WERI-Rb-1 (cell line): Measurements from ENCODE around the gene IKBKE.

ENCODE experiments used
- DNase-seq: peaks from one replicate; pipeline ENCODE4 v3.0.0-alpha.2; 2020
- H3K27ac ChIP-seq: fragments of 250-450 bp; sonication (Bioruptor Pico); 2 replicates; pipeline ENCODE4 v1.5.1; 2020; ENCODE audit warnings: mild to moderate bottlenecking, moderate library complexity
- H3K27me3 ChIP-seq: fragments of 250-450 bp; sonication (Bioruptor Pico); 2 replicates; pipeline ENCODE4 v1.5.1; 2021; ENCODE audit warnings: mild to moderate bottlenecking, low read depth, moderate library complexity; ENCODE audit not compliant: insufficient read depth, severe bottlenecking
- H3K36me3 ChIP-seq: fragments of 250-450 bp; sonication (Bioruptor Pico); 2 replicates; pipeline ENCODE4 v1.5.1; 2020; ENCODE audit warnings: mild to moderate bottlenecking, moderate library complexity
- H3K4me3 ChIP-seq: 2 replicates; pipeline ENCODE4 v1.5.1; 2011; ENCODE audit warnings: low read depth, mild to moderate bottlenecking, control low read depth, low read length
- H3K9me3 ChIP-seq: fragments of 250-450 bp; sonication (Bioruptor Pico); 2 replicates; pipeline ENCODE4 v1.5.1; 2021; ENCODE audit warnings: mild to moderate bottlenecking, moderate library complexity; ENCODE audit not compliant: severe bottlenecking
- TF ChIP-seq, protein P1 (sequence below): IDR thresholded peaks from 2 replicates; pipeline ENCODE4 v1.5.1; 2011; ENCODE audit warnings: low read depth, mild to moderate bottlenecking, control low read depth, inconsistent platforms, low read length

IKBKE gene

DNA sequence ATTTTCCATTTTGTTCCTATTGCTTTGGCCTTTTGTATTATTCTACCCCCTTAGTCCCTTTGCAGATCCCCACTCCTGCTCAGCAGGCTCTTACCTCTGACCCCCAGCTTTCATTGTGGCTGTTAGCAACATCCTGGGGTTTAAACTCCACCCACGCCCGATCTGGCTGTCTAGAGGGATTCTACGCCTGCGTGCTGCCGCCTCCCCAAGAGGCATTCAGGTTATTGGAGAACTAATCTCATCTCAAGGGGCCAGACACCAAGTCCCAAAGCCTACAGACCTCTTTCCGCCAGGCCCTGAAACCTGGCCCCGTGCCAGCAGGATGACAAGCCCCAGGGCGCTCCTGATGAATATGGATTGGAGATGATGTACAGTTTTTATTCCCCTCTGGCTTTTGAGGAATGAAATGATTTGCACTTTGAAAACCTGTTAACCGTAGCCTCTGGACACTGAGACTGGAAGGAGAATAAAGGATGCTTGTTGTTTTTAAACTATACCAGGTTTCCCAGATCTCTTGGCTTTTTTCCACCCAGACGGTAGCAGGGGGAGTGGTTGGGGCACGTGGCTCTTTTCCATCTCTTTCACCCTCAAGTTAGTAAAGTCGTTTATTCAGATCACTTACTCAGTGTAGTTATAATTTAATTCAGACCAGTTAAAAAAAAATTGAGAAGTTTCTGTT is 14.5 kb upstream of the IKBKE start:
- DNase-seq = peak; percentile 96
- H3K27ac ChIP-seq = peak overlapping the region; percentile 34
- TF ChIP-seq, protein P1, sequence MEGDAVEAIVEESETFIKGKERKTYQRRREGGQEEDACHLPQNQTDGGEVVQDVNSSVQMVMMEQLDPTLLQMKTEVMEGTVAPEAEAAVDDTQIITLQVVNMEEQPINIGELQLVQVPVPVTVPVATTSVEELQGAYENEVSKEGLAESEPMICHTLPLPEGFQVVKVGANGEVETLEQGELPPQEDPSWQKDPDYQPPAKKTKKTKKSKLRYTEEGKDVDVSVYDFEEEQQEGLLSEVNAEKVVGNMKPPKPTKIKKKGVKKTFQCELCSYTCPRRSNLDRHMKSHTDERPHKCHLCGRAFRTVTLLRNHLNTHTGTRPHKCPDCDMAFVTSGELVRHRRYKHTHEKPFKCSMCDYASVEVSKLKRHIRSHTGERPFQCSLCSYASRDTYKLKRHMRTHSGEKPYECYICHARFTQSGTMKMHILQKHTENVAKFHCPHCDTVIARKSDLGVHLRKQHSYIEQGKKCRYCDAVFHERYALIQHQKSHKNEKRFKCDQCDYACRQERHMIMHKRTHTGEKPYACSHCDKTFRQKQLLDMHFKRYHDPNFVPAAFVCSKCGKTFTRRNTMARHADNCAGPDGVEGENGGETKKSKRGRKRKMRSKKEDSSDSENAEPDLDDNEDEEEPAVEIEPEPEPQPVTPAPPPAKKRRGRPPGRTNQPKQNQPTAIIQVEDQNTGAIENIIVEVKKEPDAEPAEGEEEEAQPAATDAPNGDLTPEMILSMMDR = no peak
- H3K4me3 ChIP-seq = no peak overlapping the region
- H3K36me3 ChIP-seq = peaks cover 41% of the 10 kb centered on the region
- H3K9me3 ChIP-seq = no peaks in the 10 kb centered on the region
- H3K27me3 ChIP-seq = no peaks in the 10 kb centered on the region

DNA sequence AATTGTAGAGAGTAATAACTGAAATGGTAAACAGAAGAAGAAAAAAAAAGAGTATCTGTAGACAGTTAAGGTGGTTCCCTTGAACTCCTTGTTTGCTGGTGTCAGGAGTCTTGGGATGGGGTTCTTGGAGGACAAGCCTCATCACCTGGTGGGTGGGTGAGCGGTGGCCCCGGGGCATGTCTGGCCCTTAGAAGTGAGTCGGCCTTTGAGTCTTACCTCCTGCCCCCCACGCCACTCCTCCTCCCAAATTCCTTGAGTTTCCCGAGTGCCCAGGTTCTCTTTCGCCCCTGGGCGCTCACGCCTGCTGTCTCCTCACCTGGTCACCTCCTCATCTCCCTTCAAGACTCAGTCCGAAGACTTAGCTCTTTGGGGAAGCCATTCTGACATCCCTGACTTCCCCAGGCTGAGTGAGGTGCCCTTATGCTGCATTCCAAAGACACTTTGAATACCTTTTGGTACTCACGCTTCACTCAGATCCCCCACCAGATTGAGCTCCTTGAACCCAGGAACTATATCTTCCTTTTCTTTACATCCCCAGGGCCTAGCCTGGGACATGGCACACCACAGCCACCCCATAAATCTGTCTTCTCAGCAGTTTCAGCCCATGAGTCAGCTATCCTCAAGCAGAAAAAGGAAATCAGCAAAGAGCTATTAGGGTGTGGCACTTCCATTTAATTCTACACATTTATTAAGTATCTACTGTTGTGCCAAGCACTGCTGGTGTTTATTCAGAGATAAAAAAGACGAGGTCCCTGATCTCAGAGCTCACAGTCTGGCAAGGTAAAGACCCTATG is 13.5 kb upstream of the IKBKE start:
- H3K27me3 ChIP-seq = no peaks in the 10 kb centered on the region
- DNase-seq = no peak
- H3K4me3 ChIP-seq = no peak overlapping the region
- no peak overlapping the region for H3K27ac ChIP-seq
- no peaks in the 10 kb centered on the region for H3K9me3 ChIP-seq
- peaks cover 42% of the 10 kb centered on the region for H3K36me3 ChIP-seq
- TF ChIP-seq, protein P1 = no peak

DNA sequence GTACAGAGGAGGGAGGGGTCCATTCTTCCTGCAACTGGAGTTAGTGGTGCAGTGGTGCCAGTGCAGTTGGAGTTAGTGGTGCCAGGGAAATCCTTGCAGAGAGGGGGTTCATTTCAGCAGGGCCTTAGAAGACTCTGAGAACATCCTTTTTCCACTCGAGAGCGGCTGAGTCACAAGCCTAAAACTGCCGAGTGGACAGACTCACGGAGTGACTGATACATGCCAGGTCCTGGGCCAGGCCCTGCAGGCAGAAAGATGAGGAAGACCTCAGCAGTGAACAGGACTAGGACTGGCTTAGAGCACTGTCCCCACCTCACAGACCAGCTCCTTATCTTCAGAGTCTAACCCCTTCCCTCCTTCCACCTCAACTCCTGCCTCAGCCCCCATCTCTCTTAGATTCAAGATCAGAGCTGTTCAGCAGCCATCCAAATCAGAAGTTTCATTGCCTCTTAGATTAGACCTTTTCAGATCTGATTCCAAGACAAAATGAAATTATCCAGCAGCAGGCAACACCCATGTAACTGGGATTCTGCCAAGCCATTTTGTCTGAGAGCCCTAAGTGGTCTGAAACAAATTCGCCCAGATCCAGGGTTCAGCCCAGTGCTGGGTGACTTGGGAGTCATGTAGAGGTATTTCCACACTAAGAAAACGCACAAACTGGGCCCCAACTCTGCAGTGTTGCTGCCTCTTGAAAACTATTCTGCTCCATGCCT is 12.7 kb upstream of the IKBKE start:
- TF ChIP-seq, protein P1 = no peak
- no peak for DNase-seq

DNA sequence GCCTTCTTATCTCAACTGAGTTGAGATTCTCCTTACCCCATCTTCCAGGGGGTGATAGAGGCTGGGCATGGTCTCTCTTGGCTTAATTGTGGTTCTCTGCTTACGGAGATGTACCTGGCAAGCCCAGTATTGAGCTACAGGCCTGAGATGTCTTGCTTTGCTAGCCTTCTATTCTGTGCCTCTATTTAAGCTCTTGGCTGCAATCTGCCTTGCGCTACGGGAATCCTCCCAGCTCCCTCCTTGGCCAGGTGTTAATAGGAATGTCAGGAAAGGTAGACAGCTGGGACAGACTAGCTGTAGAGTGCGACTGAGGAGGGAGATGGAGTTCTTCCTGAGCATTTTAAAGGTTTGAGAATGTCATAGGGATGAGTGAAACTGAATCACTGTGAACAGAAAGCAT is 10.6 kb upstream of the IKBKE start:
- Histone ChIP-seq H3K27me3 (no peaks in the 10 kb centered on the region), H3K36me3 (peaks cover 32% of the 10 kb centered on the region), H3K27ac (no peak overlapping the region), H3K4me3 (no peak overlapping the region), H3K9me3 (no peaks in the 10 kb centered on the region)
- TF ChIP-seq, protein P1 = no peak
- DNase-seq = no peak

More for the DNA sequence above, 12.7 kb upstream of the IKBKE start:
- Histone ChIP-seq H3K4me3 (no peak overlapping the region), H3K27ac (no peak overlapping the region), H3K9me3 (no peaks in the 10 kb centered on the region), H3K27me3 (no peaks in the 10 kb centered on the region), H3K36me3 (peaks cover 39% of the 10 kb centered on the region)

DNA sequence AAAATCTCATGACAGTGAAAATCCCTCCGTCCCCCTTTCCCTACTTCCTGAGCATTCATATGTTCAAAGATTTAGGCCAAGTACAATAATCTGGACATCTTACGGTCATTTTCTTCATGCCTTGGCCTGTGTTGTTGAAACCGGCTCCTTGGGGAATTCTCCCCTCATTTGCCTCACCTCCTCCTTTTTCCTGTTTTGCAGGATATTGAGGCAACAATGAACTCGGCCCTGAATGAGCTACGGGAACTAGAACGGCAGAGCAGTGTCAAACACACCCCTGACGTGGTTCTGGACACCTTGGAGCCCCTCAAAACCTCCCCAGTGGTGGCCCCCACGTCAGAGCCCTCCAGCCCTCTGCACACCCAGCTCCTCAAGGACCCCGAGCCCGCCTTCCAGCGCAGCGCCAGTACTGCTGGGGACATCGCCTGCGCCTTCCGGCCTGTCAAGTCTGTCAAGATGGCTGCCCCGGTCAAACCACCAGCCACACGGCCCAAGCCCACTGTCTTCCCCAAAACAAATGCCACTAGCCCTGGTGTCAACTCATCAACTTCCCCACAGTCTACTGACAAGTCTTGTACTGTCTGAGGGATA is 9.3 kb upstream of the IKBKE start:
- TF ChIP-seq, protein P1 = no peak
- Histone ChIP-seq H3K27me3 (no peaks in the 10 kb centered on the region), H3K36me3 (peaks cover 26% of the 10 kb centered on the region), H3K4me3 (no peak overlapping the region), H3K9me3 (no peaks in the 10 kb centered on the region), H3K27ac (no peak overlapping the region)
- no peak for DNase-seq
